ENCODE data around the gene E2F4. TPM values are rescaled to one million over a fixed set of nuclear protein-coding genes. Genes with fewer than 3 reads are reported as not detected.

Gene E2F4
- total and polyA plus RNA-seq, 11 donors, result 25.2 to 71.3 (median 33.7) TPM

DNA sequence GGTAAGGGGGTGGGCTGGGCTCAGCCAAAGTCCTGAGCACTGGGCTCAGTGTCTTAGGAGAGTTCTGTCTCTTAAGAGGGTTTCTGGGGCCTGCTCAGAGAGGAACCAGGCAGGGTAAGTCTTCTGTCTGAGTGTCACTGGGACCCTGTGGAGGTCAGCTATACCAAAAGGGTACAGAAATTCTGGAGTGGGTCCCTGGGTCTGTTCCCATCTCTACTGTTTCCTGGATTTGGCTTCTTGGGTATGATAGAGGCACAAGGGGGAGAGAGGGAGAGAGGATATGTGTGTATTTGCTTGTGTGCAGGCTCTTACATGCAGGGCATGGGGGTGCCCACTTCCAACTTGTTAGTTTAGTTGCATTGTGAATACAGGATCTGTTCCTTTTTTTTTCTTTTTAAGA is 1.6 kb downstream of the E2F4 start:
- peak overlapping the region in 8 of 12 donors; percentile 74 to 100 (median 94) for H3K4me3 ChIP-seq
- no peak for TF ChIP-seq CTCF (IDR thresholded peaks at IDR 0.05)
- no peak for TF ChIP-seq POLR2A (IDR thresholded peaks at IDR 0.05)
- peaks cover 0 to 56% (median 48%) of the 10 kb centered on the region in 9 donors for H3K36me3 ChIP-seq
- DNase-seq (no peak), ATAC-seq (no peak)
- H3K27me3 ChIP-seq, result no peaks in the 10 kb centered on the region
- H3K27ac ChIP-seq, result peak overlapping the region in 1 of 12 donors; percentile 89
- intact Hi-C loops (cut with DNase I), result loop anchor here in 5 of 10 donors (5.0 kb wide), 2 partner anchors 34 to 54 kb away; partner anchors contain the start of genes TMEM208 (in 4 of the 5), FHOD1 (in 1 of the 5) and SLC9A5 (in 1 of the 5)
- H3K4me1 ChIP-seq, result peaks cover 2 to 50% (median 36%) of the 10 kb centered on the region in 12 donors
- H3K9me3 ChIP-seq, result no peaks in the 10 kb centered on the region

GRCh38 chr16:67194260-67194659 is 2.3 kb downstream of the E2F4 start:
- Histone ChIP-seq H3K4me3 (no peak overlapping the region), H3K9me3 (no peaks in the 10 kb centered on the region), H3K27ac (no peak overlapping the region), H3K4me1 (peaks cover 2 to 57% (median 38%) of the 10 kb centered on the region in 12 donors), H3K27me3 (no peaks in the 10 kb centered on the region), H3K36me3 (peaks cover 0 to 60% (median 49%) of the 10 kb centered on the region in 9 donors)
- intact Hi-C loops (cut with DNase I), result loop anchor here in 5 of 10 donors (5.0 kb wide), 2 partner anchors 33 to 53 kb away; partner anchors contain the start of genes TMEM208 (in 4 of the 5), FHOD1 (in 1 of the 5) and SLC9A5 (in 1 of the 5)
- no peak for ATAC-seq
- DNase-seq, result peak in 1 of 5 donors; percentile 26
- TF ChIP-seq POLR2A (IDR thresholded peaks at IDR 0.05) (no peak), CTCF (IDR thresholded peaks at IDR 0.05) (no peak)
- WGBS, 4 donors, result 72 to 94% (median 90%) methylated on average over 2 to 6 of the region's 6 CpGs

DNA sequence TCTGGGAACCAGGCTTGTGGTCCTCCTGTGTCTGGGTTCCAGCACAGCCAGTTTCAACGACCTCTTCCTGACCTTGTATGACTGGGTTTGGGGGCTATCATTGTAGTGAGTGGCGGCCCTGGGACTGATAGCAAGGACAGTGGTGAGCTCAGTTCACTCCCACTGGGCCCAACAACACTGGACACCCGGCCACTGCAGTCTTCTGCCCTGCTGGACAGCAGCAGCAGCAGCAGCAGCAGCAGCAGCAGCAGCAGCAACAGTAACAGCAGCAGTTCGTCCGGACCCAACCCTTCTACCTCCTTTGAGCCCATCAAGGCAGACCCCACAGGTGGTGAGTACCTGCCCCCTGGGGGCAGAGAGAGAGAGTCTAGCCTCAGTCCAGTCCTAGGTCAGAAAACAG is 3.7 kb downstream of the E2F4 start:
- Histone ChIP-seq H3K27me3 (no peaks in the 10 kb centered on the region), H3K36me3 (peaks cover 0 to 60% (median 50%) of the 10 kb centered on the region in 9 donors), H3K4me1 (peaks cover 2 to 54% (median 34%) of the 10 kb centered on the region in 12 donors), H3K9me3 (no peaks in the 10 kb centered on the region), H3K27ac (no peak overlapping the region), H3K4me3 (no peak overlapping the region)
- 61 to 74% (median 71%) methylated on average over 3 to 5 of the region's 5 CpGs for WGBS, 4 donors
- DNase-seq (no peak), ATAC-seq (no peak)
- TF ChIP-seq CTCF (IDR thresholded peaks at IDR 0.05), result no peak
- no peak for TF ChIP-seq POLR2A (IDR thresholded peaks at IDR 0.05)
- intact Hi-C loops (cut with DNase I), result no loop called here

GRCh38 chr16:67196881-67197280 is 4.9 kb downstream of the E2F4 start:
- ATAC-seq (no peak), DNase-seq (no peak)
- Histone ChIP-seq H3K9me3 (no peaks in the 10 kb centered on the region), H3K27me3 (no peaks in the 10 kb centered on the region), H3K4me3 (no peak overlapping the region), H3K27ac (no peak overlapping the region), H3K4me1 (peaks cover 0 to 42% (median 24%) of the 10 kb centered on the region in 12 donors), H3K36me3 (peaks cover 0 to 69% (median 58%) of the 10 kb centered on the region in 9 donors)
- intact Hi-C loops (cut with DNase I), result no loop called here
- WGBS, 4 donors, result 99 to 100% (median 100%) methylated on average over 1 of the region's 1 CpG
- no peak for TF ChIP-seq CTCF (IDR thresholded peaks at IDR 0.05)
- TF ChIP-seq POLR2A (IDR thresholded peaks at IDR 0.05), result no peak

Data from heart left ventricle (tissue), 16 donors.